ENCODE measurements around the gene NOP10. TPM values are rescaled to one million over a fixed set of nuclear protein-coding genes. Genes with fewer than 3 reads are reported as not detected.

The NOP10 gene
- polyA plus RNA-seq, 3 donors = 125 to 152 (median 148) TPM

DNA sequence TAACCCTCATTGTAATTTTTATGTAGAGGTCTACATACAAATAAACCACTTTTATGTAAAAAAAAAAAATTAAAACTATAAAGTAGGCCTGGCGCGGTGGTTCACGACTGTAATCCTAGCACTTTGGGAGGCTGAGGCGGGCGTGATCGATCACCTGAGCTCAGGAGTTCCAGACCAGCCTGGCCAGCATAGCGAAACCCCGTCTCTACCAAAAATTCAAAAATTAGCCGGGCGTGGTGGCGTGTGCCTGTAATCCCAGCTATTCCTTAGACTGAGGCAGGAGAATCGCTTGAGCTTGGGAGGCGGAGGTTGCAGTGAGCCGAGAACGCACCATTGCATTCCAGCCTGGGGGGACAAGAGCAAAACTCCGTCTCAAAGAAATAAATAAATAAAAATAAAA, 4.6 kb downstream of the NOP10 start:
- DNase-seq (ENCODE audit: extremely low read depth in 1 of 11, low read depth in 9 of 11, low spot score in 4 of 11) = no peak

DNA sequence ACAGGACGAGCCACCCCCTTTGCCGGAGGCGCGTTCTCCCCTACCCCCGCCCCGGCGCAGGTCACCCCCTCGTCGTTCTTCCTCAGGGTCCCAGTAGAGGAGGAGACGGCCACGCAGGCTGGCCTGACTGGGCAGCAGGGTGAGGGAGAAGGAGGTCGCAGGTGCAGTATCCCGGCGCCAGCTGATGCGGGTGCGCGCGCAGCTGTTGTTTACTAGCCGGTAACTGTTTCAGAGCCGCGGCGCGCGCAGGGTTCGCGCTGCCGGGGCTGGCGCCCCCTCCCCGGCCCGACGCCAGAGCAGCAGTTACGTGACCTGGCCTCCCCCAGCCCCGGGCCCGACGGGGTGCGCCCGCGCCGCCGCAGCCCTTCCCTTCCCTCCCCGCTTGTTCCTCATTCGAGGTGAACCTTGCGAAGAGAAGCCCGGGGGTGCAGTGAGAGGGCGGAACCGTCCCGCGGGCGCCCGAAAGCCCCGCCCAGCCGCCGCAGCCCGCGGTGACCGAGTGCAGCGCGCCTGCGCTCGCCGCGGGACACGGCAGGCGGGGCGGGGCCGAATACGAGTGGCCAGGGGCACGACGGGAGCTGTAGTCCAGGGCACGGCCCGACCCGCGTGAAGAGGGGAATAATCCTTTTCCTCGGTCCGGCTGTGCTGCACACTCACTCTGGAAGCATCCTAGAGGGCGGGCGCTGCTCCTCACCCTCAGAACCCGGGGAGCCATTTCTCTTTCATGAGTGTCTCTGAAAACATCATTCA, 5.2 kb downstream of the NOP10 start, which contains the start of gene SLC12A6:
TSS of gene SLC12A6 (minus strand) at position 225 of the 750 bp plus-strand sequence. CDS start 1,101 bp downstream, outside the sequence.
- peak; percentile 62 to 86 (median 77) for DNase-seq (ENCODE audit: extremely low read depth in 1 of 11, low read depth in 9 of 11, low spot score in 4 of 11)

DNA sequence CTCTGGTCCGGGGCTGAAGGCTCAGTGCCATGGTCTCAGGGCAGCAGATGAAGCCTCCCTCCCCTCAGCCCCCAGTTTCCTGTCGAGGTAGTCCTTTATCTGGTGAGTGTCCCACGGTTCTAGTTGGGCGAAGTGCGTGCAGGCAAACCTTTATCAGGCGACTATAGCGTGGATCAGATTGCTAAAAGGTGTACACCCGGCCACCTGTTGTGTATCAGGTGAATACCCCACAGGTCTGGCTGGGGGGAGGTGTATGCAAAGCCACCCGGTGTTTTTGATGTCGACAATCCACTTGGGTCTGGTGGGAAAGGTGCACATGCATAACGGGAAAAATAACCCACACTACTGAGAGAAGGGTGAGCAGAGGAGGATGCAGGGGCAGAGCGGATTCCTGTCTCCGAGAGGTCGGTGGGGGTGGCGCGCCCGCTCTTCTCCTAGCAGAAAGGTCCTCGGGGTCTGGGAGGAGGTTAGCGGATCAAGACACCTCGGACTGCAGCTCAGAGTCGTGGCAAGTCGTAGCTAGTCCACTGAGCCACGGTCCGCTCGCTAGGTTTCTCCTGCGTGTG, 5.9 kb downstream of the NOP10 start:
- peak in 1 of 11 donors; percentile 3 for DNase-seq (ENCODE audit: extremely low read depth in 1 of 11, low read depth in 9 of 11, low spot score in 4 of 11)

DNA sequence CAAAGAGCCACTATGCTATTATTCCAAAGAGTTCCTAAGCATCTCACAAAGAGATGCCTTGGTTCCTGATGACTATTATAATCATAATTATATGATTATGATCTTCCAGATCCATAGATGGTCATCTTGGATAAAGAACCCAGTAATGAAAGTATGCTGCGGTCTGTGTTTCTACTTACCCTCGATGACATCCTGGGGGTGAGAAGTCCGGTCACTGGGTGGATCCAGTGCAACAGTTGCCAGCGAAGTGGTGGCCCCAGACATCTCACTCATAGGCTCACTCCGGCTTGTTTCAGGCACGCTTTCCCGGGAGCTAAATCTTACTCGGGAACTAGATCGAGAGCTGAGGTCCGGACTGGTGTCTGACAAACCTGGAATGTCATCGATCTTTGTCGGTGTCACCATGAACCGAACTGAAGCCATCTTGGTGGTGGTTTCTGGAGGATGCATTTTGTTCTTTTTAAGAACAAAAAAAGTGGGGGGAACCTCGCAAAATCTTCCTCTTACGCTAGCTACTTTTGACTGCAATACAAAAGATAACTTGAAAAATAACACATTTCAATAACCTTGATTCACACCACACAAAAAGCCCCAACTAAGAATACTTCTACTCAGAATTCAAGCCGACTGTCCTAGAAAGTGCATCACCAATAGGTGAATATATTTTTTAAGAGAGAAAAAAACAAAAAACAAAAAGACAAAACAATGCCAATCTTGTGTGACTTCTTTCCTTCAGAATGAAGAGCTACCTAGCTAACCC, 6.5 kb downstream of the NOP10 start:
- DNase-seq (ENCODE audit: extremely low read depth in 1 of 11, low read depth in 9 of 11, low spot score in 4 of 11) = no peak

DNA sequence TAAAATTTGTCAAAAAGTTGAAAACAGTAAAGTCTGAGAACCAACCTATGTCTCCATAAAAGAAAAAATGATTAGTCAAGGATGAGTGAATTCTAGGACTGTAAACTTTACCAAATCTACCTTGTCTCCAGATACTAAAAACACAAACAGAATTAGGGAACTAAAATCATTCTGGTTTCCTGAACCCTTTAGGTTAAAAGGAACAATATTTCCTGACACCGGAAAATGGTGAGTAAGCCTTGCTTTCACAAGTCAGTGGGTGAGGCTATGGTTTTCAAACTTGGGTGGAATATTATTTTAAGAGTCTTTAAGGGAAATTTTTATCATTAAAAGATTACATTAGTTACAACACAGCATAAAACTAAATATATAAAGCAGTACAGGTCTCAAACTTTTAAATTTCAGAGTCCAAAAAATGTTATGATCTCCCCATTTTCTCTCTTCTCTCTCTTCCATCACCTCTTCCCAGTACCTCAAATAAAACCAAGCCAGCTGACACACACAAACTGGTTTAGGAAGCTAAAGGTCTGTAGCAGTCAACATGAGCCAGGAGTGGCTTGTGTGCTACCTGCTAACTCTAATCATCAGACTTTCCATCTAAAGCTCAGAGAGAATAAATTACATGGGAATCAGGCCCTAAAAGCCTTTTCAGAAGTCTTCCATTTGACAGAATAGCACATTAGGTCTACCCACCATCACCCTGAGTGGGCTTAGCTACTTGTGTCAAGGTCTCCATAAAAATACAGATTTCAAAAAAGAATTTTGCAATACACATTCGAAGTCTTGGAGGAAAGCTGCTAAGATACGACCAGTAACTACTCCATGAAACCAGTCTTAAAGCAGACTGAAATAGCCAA, 7.5 kb downstream of the NOP10 start:
- DNase-seq (ENCODE audit: extremely low read depth in 1 of 11, low read depth in 9 of 11, low spot score in 4 of 11) = no peak

DNA sequence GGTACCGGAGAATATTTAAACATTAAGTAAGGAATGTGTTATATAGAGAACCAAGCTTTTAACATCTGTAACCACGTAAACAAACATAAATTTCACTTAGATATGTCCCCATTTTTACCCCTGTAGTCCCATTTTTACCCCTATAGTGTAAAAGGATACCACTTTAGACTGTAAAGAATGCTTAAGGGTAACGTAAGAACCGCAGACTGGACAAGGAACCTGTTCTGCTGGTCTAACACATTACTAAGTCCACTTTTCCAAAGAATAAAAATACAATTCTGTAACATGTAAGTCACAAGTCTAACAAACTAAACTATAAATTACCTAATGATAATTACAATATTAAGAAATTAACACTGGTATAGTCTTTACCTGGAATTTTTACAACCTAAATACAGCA, 8.3 kb downstream of the NOP10 start:
- DNase-seq (ENCODE audit: extremely low read depth in 1 of 11, low read depth in 9 of 11, low spot score in 4 of 11) = no peak

DNA sequence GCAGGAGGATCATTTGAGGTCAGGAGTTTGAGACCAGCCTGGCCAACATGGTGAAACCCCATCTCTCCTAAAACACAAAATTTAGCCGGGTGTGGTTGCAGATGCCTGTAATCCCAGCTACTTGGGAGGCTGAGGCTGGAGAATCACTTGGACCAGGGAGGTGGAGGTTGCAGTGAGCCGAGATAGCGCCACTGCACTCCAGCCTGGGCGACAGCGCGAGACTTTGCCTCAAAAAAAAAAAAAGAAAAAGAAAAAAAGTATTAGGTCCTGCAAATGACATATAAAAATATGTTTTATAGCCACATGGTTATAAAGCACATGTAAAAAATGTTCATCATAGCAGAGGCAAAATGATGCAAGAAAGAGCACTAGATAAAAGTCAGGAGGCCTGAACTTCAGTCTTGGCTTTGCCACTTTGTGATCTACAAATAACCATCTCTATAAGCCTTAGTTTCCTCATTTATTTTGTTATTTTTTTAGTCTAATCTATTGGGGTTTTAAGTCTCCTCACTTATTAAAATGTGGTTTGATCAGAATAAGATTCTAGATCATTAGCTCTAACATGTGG, 10.3 kb downstream of the NOP10 start:
- DNase-seq (ENCODE audit: extremely low read depth in 1 of 11, low read depth in 9 of 11, low spot score in 4 of 11) = no peak

DNA sequence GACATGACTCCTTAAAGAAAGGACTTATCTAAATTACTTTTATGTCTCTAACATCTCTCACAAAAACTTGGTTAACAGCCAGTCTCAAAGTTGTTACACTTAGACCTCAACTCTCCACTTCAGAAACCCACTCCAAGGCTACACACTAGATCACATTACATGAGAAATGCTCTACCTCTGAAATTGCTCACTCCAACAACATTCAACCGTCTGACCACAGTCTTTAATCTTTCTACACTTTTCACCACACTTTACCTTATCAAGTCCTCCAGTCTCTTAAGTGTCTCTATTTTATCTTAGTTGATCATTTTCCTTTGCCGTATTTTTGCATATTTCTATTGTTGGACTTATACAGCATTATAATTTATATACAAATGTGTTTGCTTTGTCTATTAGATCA, 11.1 kb downstream of the NOP10 start:
- DNase-seq (ENCODE audit: extremely low read depth in 1 of 11, low read depth in 9 of 11, low spot score in 4 of 11) = no peak

DNA sequence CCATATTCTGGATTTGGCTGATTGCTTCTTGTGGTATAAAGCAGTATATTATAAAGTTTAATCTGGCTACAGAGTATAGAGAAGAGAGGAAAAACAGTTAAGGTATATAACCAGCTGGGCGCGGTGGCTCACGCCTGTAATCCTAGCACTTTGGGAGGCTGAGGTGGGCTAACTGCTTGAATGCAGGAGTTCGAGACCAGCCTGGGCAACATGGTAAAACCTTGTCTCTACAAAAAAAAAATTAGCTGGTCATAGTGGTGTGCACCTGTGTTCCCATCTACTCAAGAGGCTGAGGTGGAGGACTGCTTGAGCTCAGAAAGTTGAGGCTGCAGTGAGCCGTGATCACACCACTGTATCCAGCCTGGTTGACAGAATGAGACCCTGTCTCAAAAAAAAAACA, 12.7 kb downstream of the NOP10 start:
- DNase-seq (ENCODE audit: extremely low read depth in 1 of 11, low read depth in 9 of 11, low spot score in 4 of 11) = no peak

DNA sequence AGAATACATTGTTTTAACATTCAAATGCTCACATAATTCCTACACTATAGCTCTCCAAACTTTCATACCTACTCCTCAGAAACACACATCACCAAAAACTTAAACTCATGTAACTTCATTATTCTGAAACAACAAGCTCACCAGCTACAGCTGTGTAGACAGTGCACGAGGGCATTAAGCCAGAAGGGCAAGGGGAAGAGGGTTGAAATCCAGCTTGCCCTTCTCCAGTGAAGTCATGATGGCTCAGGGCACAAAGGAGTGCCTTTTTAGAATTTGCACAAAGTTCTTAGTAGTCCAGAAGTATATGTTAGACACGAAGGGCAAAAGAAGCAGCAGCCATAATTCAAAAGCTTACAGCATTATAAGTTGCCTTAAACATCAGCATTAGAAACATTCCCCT, 13.9 kb downstream of the NOP10 start:
- no peak for DNase-seq (ENCODE audit: extremely low read depth in 1 of 11, low read depth in 9 of 11, low spot score in 4 of 11)

DNA sequence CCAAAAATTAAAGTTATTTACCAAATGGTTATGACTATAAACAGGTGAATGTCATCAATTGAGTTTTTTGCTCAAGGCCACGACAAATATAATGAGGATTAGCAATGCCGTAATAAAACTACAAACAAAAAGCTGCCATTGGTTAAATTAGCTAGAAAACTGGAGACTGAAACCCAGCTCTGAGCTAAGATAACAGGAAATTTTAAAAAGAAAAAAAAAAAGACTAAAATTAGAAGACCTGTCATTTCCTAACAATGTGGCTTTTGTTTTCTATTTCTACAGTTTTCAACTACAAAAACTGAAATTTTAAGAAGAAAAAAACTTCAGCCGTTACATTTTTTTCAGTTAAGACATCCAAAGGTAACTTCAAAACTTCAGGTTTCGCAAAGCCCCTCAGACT, 15.0 kb downstream of the NOP10 start:
- DNase-seq (ENCODE audit: extremely low read depth in 1 of 11, low read depth in 9 of 11, low spot score in 4 of 11) = no peak

DNA sequence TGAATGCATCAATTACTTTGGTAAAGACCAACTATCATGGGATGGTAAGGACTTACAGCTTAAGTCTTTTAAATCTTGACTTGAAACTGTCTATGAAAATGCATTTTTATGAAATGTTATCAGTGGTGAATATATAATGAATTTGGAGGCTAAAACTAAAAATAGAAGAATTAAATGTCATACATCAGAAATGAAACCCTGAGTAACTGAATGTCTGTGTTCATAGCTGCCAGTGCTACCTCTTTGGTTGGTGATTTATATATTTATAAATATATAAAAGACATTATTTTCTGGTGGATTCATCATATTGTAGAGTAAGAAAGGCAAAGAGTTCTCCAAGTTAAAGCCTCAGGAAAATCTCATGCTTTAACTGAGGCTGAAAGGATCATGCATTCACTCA, 17.6 kb downstream of the NOP10 start:
- no peak for DNase-seq (ENCODE audit: extremely low read depth in 1 of 11, low read depth in 9 of 11, low spot score in 4 of 11)

DNA sequence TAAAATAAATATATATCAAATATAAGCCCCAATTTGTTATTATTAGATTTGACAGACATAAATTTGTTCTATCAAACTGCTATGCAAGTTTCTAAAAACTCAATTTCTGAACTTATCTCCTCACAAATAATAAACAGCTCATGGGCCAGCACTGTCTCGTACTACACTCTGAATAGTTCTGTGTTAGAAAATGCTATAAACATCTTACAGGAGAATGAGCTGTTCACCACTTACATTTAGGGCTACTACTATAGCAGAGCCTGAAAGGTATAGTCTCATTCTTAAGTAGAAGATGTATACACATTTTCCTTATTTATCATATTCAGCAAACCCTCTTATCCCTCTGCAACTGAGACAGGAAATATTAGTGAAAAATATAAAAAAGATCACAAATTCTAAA, 18.0 kb downstream of the NOP10 start:
- no peak for DNase-seq (ENCODE audit: extremely low read depth in 1 of 11, low read depth in 9 of 11, low spot score in 4 of 11)

DNA sequence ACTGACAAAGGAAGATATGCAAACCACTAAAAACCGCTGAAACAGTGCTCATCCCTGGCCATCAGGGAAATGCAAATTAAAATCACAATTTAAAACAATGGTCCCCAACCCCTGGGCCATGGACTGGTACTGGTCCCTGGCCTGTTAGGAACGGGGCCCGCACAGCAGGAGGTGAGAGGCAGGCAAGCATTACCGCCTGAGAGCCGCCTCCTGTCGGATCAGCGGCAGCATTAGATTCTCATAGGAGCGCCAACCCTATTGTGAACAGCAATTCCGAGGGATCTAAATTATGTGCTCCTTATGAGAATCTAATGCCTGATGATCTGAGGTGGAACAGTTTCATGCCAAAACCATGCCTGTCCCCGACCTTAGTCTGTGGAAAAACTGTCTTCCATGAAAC, 19.7 kb downstream of the NOP10 start:
- DNase-seq (ENCODE audit: extremely low read depth in 1 of 11, low read depth in 9 of 11, low spot score in 4 of 11) = no peak

DNA sequence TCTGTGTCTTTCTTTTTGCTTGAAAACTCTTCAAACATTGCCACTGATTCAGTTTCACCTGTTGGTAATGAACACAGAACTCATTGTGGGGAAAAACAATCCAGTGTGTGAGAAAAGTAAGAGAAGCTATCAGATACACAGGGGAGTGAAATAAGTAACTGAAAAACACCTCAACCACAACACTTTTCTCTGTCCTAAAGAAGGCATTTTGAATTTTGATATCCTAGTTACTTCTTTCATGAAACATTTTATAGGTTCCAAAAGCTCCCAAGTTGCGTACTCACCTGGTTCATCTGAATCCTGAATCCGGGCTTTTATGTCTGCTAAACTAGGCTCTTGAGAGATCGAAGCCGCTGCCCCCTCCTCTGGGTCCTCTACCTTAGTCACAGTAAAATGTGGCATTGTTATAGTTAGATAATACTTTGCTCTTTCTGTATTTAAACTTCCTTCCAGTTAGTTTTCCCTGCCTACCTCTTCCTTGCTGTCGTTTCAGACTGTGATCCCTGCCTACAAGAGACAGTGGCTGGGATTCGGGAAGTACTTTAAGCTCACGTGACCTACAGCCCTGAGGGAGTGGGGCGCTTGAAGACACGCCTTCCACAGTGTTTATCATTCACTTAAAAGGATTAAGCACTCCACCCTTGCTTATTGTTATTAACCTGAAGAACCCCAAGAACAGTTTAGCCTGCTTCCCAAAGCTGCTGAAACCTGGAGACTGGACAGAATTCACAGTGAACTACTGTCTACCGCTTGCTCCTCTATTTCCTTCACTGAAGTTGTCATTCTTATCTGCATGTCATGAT, 24.5 kb downstream of the NOP10 start:
- peak in 5 of 11 donors; percentile 26 to 65 (median 51) for DNase-seq (ENCODE audit: extremely low read depth in 1 of 11, low read depth in 9 of 11, low spot score in 4 of 11)

DNA sequence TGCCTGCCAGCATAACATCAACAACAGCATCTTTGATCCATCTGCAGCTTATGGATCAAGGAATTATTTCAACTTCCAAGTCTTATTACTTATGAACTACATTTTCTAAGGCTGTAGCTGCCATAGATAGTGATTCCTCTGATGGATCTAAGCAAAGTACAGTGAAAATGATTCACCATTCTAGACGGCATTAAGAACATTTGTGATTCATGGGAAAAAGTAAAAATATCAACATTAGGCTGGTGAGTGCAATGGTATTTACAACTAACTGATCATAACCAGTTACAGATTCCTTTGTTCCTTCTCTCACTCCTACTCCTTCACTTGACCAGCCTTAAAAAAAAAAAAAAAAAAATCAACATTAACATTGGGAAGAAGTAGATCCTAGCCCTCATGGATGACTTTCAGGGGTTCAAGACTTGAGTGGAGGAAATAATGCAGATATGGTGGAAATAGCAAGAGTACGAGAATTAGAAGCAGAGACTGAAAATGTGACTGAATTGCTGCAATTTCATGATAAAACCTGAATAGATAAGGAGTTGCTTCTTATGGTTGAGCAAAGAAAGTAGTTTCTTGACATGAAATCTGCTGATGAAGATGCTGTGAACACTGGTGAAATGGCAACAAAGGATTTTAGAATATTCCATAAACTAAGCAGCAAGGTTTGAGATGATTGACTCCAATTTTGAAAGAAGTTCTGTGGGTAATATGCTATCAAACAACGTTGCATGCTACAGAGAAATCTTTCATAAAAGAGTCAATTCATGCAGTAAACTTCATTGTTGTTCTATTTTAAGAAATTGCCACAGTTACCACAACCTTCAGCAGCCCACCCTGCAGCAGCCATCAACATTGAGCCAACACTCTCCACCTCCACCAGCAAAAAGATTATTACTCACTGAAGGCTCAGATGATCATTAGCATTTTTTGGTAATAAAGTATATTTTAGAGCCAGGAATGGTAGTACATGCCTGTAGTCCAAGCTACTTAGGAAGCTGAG, 28.1 kb downstream of the NOP10 start:
- DNase-seq (ENCODE audit: extremely low read depth in 1 of 11, low read depth in 9 of 11, low spot score in 4 of 11) = no peak

DNA sequence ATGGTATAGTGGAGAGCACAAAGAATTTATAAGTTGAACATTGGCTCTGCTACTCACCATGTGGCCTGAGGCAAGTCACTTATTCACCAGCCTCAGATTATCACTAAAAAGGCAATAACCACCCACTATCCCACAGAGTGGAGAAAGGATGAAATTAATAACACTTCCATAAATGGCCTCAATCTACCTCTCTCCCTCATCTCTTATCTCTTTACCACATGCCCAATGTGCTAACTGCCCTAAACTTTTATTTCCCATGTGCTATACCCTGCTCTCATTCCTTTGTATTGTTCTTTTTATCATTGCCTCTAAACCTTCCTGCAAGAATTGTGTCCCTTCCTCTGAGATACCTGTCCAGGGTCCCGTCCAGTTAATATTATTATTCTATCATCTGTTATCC, 31.4 kb downstream of the NOP10 start:
- DNase-seq (ENCODE audit: extremely low read depth in 1 of 11, low read depth in 9 of 11, low spot score in 4 of 11) = no peak

Measured in renal cortex interstitium (tissue), 11 donors.